Hippocampal formation (tissue), 2 donors: ENCODE data around the gene TRNT1.
A peak's percentile ranks its signal among the peaks of the same experiment; 100 is the strongest.

ENCODE experiments used
- DNase-seq, 2 donors: peaks; one replicate each; lab custom pipeline; 2025; lab: John Stamatoyannopoulos, UW

TRNT1 gene

GRCh38 chr3:3178498-3179328 is 52.0 kb downstream of the TRNT1 start:
- DNase-seq, result no peak

- peak; percentile 86 for DNase-seq
These were observed 52.8 kb downstream of the TRNT1 start, which contains the start of gene CRBN for GRCh38 chr3:3179407-3180094. CRBN (minus strand) TSS chr3:3179691; CDS start chr3:3179687, 4 bp downstream.

DNA sequence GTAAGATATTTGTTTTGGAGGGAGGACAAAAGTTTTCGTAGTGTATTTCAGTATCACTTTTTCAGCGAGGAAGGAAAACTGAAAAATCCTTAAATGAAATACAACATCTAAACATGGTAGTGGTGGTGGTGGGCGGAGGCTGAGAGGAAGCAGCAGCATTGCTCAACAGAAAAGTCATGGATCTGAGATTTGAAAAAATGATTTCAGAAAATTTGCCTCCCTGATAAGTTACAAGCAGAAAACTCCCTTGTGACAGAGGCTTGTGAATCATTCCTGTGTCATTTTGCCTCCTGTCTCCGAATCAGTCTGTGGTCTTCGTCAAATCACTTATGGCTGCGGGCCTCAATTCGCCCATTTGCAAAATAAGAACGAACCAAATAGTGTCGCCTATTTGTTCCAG is 53.7 kb downstream of the TRNT1 start:
- DNase-seq, result no peak

GRCh38 chr3:3184876-3185275 is 58.1 kb downstream of the TRNT1 start:
- DNase-seq, result no peak

- no peak for DNase-seq
These were observed 62.5 kb downstream of the TRNT1 start for GRCh38 chr3:3189102-3189727.

- no peak for DNase-seq
These were observed 63.2 kb downstream of the TRNT1 start for GRCh38 chr3:3189961-3190360.

DNA sequence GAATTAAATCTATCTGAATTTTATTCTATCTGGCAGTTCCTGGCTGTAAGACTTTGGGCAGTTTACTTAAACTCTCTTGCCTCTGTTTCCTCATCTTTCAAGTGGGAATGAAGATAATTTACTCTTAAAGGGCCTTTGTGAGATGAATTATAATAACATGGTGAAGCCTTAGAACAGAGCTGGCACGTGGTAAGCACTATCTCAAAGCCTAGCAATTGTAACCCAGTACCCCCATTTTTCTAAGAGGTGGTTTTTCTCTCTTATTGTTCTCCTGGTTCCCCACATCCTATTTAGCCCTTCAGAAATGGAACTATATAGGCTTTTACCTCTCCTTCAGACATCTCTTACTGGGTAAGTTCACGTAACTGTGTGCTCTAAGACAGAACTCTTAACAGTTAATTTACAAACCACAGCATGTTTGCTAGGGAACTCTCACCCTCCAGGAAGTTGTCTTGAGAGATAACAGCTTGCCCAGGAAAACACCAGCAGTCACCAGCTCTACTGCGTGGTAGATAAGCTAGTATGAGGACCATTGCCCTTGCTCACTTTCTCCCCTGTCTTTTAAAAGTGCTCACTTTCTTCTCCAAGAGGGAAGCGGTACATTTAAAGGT is 65.0 kb downstream of the TRNT1 start:
- DNase-seq, result no peak

- no peak for DNase-seq
These were observed 65.5 kb downstream of the TRNT1 start for GRCh38 chr3:3192286-3192675.

- no peak for DNase-seq
These were observed 68.1 kb downstream of the TRNT1 start for GRCh38 chr3:3194861-3195260.

- peak in 1 of 2 donors; percentile 17 for DNase-seq
These were observed 69.6 kb downstream of the TRNT1 start for GRCh38 chr3:3196148-3196861.
